ENCODE measurements around the gene ATP6V0C. TPM values are rescaled to one million over a fixed set of nuclear protein-coding genes. Genes with fewer than 3 reads are reported as not detected.
"Not testable (repeated sequence)": the region's sequence is repeated elsewhere in the genome, so short reads cannot be mapped to it uniquely, and the experiment has no call there.

The ATP6V0C gene
- total RNA-seq, 1 donor from 2014 or later: 203 TPM

- DNase-seq (ENCODE audit: low spot score): peak; percentile 95
These were observed 38.8 kb upstream of the ATP6V0C start, which contains the start of gene TBC1D24 for GRCh38 chr16:2474877-2475412. Gene TBC1D24, plus strand, starts transcription at chr16:2475127. Its CDS starts 21,022 bp downstream, at chr16:2496149.

GRCh38 chr16:2475413-2476344, 38.1 kb upstream of the ATP6V0C start:
- DNase-seq (ENCODE audit: low spot score): no peak

DNA sequence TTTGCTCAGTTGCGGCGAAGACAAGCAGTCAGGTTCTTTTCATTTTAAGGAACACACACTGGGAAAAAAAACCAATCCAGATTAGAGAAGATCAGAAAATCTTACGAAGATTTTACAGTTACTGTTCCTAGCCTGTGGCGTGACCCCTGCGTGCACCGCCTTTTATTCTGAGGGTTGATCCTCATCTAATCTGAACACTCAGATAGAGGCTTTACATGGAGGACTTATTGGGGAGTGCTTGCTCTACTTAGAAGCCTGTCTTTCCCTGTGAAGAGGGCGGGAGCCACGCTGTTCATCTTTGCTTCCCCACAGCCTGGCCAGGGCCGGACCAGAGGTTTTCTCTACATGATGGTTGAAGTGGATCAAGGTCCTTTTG, 37.4 kb upstream of the ATP6V0C start:
- DNase-seq (ENCODE audit: low spot score): no peak

DNA sequence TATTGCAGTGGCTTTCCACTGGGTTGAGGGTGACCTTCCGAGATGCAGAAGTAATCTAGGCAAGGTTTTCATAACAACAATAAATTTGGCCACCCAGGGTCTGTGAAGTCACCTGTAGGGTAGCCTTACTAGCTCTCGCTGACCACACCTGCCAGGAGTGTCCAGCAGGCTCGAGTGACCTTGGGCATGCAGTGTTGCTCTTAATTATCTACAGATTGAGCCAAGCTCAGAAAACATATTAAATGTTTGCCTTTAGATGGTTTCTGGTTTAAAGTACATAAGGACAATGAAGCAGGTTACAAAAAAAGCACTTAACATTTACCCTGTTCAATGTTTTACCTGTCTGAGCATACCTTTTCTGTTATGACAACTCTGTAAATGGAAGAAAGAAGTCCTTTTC, 37.0 kb upstream of the ATP6V0C start:
- no peak for DNase-seq (ENCODE audit: low spot score)

DNA sequence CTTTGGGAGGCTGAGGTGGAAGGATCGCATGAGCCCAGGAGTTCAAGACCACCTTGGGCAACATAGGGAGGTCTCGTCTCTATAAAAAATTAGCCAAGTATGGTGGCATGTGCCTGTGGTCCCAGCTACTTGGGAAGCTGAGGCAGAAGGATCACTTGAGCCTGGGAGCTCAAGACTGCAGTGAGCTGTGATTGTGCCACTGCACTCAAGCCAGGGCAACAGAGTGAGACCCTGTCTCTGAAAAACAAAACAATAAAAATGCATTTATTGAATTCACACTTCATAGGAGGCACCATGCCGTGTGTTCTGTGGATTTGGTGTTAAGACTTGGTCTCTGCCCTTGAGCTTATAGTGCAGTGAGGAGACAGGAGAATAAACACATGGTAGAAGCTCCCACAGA, 36.4 kb upstream of the ATP6V0C start:
- DNase-seq (ENCODE audit: low spot score): no peak

GRCh38 chr16:2478279-2478678, 35.5 kb upstream of the ATP6V0C start:
- DNase-seq (ENCODE audit: low spot score): no peak

DNA sequence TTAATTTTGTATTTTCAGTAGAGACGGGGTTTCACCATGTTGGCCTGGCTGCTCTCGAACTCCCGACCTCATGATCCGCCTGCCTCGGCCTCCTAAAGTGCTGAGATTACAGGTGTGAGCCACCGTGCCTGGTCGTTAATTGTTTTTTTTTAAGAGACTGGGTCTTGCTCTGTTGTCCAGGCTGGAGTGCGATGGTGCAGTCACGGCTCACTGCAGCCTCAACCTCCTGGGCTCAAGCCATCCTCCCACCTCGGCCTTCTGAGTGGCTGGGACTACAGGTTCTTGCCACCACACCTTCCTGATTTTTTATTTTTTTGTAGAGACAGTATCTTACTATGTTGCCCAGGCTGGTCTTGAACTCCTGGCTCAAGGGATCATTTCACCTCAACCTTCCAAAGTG, 33.8 kb upstream of the ATP6V0C start:
- DNase-seq (ENCODE audit: low spot score): not testable (repeated sequence)

- no peak for DNase-seq (ENCODE audit: low spot score)
These were observed 32.8 kb upstream of the ATP6V0C start for GRCh38 chr16:2480948-2481347.

- DNase-seq (ENCODE audit: low spot score): no peak
These were observed 32.1 kb upstream of the ATP6V0C start for GRCh38 chr16:2481676-2482075.

- DNase-seq (ENCODE audit: low spot score): no peak
These were observed 31.5 kb upstream of the ATP6V0C start for GRCh38 chr16:2482249-2482648.

DNA sequence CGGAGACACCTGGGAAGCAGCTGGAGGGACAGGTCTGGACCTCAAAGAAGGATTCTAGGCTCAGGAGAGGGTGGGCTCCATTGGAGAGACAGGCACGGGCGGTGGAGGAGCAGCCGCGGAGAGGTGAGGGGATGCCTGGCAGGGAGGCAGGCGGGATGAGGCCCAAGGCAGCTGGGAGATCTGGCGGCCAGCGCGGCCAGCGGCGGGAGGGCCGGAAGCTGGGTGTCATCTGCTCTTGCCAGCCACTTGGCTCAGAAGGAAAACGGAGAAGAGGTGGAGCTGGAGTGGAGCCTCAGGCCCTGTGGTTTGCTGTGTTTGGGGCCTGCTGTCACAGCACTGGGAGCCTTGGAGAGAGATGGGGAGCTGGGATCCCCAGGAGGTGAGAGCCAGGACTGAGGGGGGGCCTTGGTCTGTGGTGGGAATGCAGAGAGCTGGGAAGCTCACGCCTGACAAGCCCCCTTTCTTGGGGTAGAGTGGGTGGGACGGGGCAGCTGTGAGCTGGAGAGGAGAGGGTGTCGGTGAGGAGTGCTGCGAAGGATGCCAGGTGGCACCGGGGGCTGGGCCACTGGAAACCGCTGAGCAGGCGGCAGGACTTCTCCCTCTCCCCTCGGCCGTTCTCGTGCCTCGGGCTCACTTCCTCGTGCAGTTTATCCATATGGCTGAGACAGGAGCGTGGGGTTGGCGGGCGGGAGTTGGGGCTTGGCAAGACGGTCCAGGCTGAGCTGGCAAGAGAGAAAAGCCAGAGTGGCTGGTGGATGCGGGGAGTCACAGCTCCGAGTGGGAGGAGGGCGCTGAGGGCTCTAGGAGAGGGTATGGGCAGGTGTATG, 30.8 kb upstream of the ATP6V0C start:
- no peak for DNase-seq (ENCODE audit: low spot score)

DNA sequence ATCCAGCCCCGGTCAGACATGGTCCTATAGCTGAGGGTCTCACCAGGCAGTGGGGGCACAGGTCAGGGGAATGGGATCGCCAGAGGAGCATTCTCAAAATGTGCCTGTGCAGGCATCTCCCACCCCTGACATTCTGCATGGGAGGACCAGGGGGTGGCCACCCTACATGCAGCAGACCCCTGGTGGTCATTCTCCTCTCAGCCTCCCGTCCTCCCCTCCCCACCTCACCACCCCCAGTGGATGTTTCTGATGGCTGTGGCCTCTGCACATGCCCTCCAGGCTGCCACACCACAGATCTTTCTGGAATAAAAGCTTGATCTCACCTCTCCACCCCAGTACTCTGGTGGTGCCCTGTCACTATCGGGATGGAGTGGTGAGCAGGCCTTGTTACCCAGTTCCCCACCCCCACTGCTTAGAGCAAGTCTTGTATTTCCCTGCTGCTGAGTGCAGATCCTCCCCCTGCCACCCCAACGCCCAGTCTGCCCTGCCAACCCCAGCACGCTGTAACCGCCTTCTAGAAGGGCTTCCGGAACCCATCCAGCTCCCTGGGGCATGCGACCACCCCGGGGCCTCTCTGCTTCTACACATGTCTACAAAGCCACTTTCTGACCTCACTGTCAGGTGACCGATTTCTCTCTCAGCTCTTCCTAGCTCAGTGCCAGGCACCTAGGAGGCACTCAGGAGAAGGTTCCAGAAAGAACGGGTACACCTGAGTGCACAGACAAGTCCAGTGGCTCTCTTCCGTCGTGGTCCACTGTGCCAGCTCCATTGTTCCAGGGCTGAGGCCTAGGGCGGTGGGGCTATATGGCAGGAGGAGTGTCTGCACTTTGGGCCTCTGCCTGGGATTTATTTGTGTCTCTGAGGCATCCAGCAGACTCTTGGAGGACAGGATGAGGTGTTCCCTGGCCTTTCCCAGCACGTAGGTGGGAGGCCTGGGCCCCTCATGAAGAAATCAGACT, 29.5 kb upstream of the ATP6V0C start:
- DNase-seq (ENCODE audit: low spot score): no peak

DNA sequence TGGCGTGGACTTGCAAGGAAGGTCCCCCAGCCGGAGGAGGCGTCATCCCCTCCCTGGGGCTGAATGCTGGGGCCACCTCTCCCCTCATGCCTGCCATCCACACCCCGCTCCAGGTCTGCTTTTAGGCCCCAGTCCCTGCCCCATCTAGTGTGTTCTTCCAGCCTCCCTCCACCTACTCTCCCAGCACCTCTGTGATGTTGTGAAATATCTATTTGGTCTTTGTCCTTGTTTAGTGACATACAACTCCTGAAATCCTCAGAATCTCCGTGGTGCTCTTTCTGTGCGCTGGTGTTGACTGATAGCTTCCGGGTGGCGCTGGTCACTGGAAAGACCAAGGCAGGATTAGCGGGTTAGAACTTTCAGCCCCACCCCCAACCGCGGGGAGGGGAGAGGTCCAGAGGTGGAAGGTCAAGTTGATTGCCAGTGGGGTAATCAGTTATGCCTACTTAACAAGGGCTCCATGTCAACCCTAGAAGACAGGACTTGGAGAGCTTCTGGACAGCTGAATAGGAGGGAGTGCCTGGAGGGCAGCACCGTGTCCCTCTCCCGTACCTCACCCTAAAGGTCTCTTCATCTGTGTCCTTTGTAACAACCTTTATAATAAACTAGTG, 28.7 kb upstream of the ATP6V0C start:
- DNase-seq (ENCODE audit: low spot score): no peak

GRCh38 chr16:2485811-2486507, 27.8 kb upstream of the ATP6V0C start:
- DNase-seq (ENCODE audit: low spot score): no peak

DNA sequence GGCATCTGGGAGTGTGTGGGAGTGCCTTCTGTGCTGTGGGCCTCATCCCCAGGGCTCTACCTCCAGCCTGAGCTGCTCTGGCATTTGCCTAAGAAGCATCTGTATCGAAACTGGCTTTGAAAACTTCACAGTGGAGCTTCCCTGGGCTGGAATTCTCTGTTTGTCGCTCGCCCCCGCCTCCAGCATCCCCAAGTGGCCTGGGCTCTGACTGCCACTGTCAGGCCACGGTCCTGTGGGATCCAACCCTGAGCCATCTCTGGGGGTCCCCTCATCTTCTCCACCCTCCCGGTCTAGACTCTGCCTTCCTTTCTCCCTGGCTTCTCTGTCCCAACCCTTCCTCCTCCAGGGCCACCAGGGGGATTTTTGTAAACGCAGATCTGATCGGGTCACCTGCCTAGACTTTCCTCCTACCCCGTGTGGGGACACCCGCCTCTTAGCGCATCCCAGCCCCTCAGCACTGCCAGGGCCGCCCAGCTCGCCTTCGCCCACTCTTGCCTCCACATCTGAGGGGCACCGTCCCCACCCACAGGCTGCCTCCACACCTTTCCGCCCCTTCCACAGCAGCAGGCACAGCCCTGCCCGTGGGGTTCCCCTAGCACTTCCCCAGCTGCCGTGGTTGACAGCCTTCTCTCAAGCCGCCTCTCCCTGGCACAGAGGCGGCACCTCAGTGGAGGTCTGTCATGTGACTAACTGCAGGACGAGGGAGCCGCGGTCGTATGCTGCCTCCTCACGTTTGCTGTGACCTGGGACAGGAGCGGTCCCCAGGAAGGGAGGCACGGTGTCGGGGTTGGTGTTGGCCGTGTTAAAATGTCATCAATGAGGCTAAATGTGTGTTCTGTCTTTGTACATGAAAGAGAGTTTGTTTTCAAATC, 26.9 kb upstream of the ATP6V0C start:
- DNase-seq (ENCODE audit: low spot score): no peak

DNA sequence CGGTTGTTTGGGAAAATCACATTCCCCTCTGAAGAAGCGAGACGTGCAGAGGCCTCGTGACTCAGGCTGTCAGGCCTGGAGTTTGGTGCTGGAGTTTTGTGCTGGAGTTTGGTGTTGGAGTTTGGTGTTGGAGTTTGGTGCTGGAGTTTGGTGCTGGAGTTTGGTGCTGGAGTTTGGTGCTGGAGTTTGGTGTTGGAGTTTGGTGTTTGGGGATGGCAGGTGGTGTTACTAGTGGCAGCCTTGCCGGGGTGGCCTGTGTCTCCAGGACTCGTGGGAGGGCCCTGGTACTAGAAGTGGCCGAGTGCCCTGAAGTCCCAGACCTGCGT, 26.3 kb upstream of the ATP6V0C start:
- no peak for DNase-seq (ENCODE audit: low spot score)

- DNase-seq (ENCODE audit: low spot score): no peak
These were observed 25.7 kb upstream of the ATP6V0C start for GRCh38 chr16:2487903-2488531.

- no peak for DNase-seq (ENCODE audit: low spot score)
These were observed 24.2 kb upstream of the ATP6V0C start for GRCh38 chr16:2489581-2489980.
